Measurements from ENCODE around the gene SPOCK2.
"Not testable (repeated sequence)": the region's sequence is repeated elsewhere in the genome, so short reads cannot be mapped to it uniquely, and the experiment has no call there.

Gene SPOCK2
- 231 to 1,531 (median 1,018) reads per million in 3 experiments for total RNA-seq

DNA sequence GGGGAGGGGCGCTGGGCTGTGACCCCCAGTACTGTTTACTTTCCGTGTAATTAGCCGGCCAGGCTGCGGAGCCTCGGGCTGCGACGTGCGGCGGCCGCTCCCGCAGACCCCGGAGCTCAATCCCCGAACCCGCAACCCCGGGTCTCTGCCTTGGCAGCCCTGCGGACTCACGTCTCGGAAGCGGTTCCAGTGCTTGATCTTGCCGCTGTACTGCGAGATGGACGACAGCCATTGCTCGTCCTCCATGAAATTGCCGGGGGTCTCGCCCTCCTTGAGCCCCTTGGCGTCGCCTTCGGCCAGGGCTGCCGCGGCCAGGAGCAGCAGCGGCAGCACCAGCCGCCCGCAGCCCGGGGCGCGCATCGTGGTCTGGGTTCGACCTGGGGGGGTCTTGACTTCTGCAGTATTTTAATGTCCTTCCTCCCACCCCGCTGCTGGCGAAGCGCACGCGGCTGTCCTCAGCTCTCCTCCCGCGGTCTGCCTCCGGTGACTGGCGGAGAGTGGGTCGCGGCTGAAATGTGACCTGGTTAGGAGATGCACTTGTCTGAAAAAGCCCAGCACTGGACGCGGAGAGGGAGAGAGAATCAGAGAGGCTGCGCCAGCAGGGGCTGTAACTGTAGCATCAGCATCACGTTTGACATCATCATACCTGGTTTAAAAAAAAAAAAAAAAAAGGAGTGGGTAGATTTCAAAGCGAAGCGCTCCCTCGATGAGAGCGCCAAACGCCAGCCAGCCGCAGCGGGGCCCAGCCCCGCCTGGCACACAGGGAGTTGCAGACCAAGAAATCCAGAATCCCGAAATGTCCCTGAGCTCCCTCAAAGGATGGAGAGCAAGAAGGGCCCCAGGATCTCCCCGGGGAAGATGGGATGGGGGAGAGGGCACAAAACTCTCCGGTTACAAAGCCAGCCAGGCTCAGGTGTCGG is at the start of gene SPOCK2:
SPOCK2 (minus strand) TSS at position 583 of the 920 bp plus-strand sequence; CDS start at position 360, 223 bp downstream.
- peak; percentile 85 for DNase-seq

GRCh38 chr10:72137583-72137982 is 49.2 kb upstream of the SPOCK2 start:
- no peak for DNase-seq

DNA sequence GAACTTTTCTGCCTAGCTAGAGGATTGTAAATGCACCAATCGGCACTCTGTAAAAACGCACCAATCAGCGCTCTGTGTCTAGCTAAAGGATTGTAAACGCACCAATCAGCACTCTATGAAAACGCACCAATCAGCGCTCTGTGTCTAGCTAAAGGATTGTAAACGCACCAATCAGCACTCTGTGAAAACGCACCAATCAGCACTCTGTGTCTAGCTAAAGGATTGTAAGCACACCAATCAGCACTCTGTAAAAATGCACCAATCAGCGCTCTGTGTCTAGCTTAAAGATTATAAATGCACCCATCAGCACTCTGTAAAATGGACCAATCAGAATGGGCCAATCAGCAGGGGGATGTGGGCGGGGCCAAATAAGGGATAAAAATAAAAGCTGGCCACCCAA is 47.9 kb upstream of the SPOCK2 start:
- DNase-seq = not testable (repeated sequence)

- DNase-seq = no peak
Measured at GRCh38 chr10:72134785-72135767, 46.7 kb upstream of the SPOCK2 start.

- DNase-seq = no peak
Measured at GRCh38 chr10:72133517-72133916, 45.2 kb upstream of the SPOCK2 start.

DNA sequence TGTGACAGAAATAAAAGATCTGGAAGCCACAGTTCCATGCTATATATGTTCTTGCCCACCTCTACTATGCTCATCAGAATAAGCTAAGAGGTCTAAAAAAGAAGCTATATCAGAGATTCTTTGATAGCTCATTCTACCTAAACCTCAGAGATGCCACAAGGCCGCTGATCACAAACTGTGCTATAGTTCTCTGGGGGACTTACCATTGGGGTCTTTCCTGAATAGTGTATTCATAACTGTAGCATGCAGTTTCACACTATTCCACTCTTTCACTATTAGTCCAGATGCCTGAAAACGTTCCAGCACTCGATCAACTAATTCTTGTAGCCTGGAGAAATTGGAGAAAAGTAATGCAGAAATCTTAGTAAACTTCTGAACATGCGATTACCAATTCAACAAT is 44.5 kb upstream of the SPOCK2 start:
- no peak for DNase-seq

GRCh38 chr10:72127571-72127970 is 39.2 kb upstream of the SPOCK2 start:
- DNase-seq = no peak

- no peak for DNase-seq
Measured at GRCh38 chr10:72126872-72127232, 38.5 kb upstream of the SPOCK2 start.

GRCh38 chr10:72126184-72126871 is 38.0 kb upstream of the SPOCK2 start:
- DNase-seq = no peak

DNA sequence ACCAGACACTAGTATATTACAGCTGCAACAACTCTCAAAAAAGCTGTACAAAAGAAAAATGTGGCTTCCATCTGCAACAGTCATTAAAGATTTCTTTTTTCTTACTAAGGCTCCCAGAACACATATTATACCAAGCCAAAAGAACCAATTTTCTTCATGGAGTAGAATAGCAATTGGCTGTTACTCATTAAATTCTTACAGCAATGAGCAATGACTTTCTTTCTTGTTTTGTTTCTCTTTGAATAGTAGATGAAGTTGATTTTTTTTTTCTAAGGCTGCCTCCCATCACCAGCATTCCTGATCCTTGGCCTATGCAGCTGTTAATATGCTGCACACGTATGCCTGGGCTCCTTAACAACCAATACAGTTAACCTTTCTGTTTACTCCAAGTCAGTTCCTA is 36.6 kb upstream of the SPOCK2 start:
- DNase-seq = no peak

DNA sequence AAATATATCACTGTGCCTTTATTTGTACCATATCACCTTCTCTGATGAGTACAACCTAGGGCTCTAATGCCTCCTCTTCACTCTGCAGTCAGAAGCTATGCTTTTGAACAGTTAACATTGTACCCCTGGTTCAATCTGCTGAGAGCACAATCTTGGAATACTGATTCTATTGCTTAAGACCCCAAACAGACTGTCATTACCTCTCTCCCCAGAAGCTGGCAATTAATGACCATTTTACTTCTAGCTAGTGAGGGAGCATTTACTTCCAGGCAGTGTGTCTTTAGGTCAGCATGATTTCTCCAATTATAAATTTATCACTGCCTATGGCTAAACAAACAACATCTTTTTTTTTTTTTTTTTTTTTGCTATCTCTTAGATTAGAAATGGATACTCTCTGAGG is 36.0 kb upstream of the SPOCK2 start:
- no peak for DNase-seq

DNA sequence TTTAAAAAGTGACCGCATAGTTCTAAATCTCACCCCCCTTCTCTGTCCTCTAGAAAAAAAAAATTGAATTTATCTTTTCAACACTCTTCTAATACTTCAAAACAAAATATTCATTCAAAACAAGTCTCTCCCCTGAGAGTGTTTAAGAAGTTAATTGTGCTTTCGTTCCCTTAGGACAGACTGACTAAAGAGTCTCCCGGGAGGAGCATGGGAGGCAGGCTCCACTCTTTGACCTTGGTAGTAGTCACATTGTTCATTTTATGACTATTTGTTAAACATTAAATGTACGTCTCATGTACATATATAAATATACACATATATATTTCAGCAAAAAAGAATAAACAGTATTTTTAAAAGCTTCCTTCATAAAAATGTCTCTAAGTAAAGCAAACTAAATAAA is 35.3 kb upstream of the SPOCK2 start:
- no peak for DNase-seq

DNA sequence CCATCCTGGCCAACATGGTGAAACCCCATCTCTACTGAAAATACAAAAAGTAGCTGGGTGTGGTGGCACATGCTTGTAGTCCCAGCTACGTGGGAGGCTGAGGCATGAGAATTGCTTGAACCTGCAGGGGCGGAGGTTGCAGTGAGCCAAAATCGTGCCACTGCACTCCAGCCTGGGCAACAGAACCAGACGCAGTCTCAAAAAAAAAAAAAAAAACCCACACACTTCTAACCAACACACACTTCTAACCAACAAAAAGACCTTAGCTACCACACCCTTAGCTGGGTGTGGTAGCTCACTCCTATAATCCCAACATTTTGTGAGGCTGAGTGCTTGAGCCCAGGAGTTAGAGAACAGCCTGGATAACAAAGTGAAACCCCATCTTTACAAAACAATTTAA is 33.9 kb upstream of the SPOCK2 start:
- no peak for DNase-seq

GRCh38 chr10:72121389-72121788 is 33.0 kb upstream of the SPOCK2 start:
- no peak for DNase-seq

GRCh38 chr10:72116372-72116771 is 28.0 kb upstream of the SPOCK2 start:
- DNase-seq = no peak

GRCh38 chr10:72114706-72115450 is 26.5 kb upstream of the SPOCK2 start:
- no peak for DNase-seq

DNA sequence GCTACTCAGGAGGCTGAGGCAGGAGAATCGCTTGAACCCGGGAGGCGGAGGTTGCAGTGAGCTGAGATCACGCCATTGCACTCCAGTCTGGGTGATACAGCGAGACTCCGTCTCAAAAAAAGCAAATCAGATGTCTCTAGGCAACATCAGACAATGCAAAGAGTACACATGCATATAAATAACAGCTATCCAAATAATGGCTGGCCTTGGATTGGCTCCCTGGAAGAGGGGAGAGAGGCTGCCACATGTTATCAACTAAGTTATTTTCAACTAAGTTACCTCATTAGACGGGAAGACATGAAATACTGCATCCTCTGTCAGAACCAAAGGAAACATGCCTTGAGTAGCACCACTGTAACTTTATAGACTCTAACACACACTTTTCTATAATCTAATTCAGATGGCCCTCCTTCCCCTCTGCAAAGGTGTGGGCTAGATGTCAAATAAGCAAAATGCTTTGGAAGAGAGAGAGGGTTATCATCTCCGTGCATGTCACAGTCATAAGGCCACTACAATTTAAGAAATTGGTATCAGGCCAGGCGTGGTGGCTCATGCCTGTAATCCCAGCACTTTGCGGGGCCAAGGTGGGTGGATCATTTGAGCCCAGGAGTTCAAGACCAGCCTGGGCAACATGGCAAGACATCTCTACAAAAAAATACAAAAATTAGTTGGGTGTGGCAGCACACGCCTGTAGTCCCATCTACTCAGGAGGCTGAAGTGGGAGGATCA is 22.5 kb upstream of the SPOCK2 start:
- no peak for DNase-seq

GRCh38 chr10:72109636-72110157 is 21.3 kb upstream of the SPOCK2 start:
- DNase-seq = peak; percentile 29

- no peak for DNase-seq
Measured at GRCh38 chr10:72108830-72109635, 20.7 kb upstream of the SPOCK2 start.

GRCh38 chr10:72108004-72108370 is 19.6 kb upstream of the SPOCK2 start:
- DNase-seq = not testable (repeated sequence)
